HG02759 (cell line): Measurements from ENCODE around the gene NMNAT3.

ENCODE experiments used
- ATAC-seq: cut with Tn5 transposase; IDR thresholded peaks from one replicate; pipeline ENCODE4 v1.9.1; 2021; ENCODE audit warnings: mild to moderate bottlenecking, moderate library complexity; ENCODE audit not compliant: unreplicated experiment

The NMNAT3 gene

DNA sequence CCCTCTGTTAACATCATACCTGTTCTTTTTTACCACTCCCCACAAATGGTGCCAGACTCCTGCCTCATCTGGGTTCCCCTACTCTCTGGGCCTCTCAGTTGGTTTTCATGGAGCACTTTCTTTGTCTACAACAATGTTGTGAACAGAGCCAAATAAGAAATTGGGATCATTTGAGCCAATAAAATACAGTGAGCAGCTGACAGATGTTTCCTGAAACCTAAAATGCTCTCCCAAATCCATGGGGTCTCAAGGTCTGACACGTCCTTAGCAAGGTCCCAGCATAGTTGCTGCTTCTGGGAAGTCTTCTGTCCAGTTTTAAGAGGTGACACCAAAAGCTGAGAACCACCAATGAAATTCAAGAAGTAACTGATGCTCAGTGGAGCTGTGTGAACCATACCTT lies 1.7 kb downstream of the NMNAT3 start:
- ATAC-seq = no peak

DNA sequence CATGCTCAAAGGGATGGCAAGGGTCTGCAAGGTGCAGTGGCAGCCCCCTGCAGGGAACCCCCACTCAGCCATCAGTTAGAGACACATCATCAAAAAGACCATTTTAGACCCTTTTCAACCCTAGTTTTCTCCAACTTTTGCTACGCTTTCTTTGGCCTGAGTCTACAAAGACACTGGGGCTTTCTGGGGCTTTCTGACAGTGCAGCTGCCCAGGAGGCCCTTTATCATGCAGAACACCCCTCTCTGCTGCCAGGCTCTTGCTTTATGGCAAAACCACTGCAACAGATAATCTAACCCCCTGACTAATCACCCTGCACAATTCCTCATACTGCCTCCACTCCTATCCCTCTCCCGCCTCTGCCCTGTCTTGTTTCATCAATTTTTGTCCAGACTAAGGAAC lies 2.4 kb downstream of the NMNAT3 start:
- no peak for ATAC-seq

GRCh38 chr3:139674571-139675260 lies 3.1 kb downstream of the NMNAT3 start:
- no peak for ATAC-seq

- ATAC-seq = no peak
Measured at GRCh38 chr3:139672884-139673283, 4.9 kb downstream of the NMNAT3 start.

GRCh38 chr3:139671863-139672646 lies 5.7 kb downstream of the NMNAT3 start:
- no peak for ATAC-seq

DNA sequence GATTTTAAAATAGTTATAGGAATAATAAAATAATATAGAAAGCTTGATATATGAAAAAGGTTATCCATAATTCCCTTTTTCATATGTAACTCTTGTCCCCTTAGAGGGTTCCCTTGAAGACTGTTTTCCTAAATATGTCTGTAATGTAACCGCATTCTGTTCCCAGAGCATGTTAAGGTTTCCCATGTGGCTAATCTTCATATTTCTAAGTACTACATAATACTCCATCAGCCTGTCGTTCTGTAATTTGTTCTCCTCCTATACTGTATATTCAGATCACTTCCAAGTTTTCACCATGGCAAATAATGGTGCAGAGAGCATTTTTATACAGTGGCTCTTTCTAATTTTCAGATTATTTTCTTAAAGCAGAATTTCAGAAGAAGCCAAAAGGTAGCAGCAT lies 6.7 kb downstream of the NMNAT3 start:
- no peak for ATAC-seq

- no peak for ATAC-seq
Measured at GRCh38 chr3:139670196-139670595, 7.6 kb downstream of the NMNAT3 start.

DNA sequence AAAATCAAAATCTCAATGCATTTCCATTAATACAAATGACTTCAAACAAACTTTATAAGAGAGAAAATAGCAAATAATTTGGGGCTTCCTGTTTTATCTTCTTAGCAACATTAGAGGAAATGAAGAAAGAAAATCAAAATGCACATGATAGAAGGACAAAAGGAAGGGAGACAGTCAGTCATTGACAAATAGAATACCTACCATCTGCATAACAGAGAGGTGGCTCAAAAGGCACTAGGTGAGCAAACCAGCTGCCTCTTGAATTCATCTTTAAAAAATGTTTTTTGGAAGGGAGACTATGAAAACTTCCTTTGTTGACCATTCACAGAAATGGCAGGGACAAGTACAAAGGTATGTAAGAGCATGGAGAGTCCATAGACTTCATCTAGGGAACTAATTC lies 9.4 kb downstream of the NMNAT3 start:
- no peak for ATAC-seq

- ATAC-seq = no peak
Measured at GRCh38 chr3:139664958-139665357, 12.8 kb downstream of the NMNAT3 start.

- ATAC-seq = no peak
Measured at GRCh38 chr3:139660269-139660668, 17.5 kb downstream of the NMNAT3 start.

DNA sequence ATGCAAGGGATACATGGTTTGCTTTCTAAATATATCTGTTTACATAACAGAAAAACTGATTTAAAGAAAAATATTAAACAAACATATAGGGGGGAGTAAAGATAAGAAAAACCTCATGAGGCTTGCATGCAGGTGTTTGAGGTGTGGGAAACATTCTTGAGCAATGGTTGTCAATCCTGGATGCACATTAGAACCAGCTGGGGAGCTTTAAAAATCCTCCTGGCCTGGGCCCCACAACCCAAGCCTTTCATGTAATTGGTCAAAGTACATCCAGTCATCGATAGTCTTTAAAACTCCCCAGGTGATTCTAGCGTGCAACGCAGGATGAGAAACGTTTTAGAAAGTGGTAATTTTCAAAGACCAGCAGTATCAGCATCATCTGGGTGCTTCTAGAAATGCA lies 18.3 kb downstream of the NMNAT3 start:
- no peak for ATAC-seq

DNA sequence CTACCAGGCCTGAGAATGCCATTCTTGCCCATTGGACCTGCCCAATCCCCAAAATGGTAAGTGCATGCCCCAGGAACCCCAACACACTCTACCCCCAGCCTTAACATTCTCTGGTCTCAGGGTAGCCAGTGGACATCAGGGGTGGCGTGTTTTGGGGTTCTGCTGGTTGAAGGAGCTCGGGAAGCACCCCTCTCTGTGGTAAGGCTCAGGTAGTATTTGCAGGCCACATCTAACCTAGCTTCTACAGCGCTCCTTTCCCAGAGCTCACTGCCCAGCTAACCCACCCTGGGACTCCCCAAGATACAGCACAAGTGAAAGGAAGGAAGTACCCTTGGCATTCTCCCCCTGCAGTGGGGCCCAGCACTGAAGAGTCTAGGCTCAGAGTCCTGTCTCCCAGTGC lies 19.8 kb downstream of the NMNAT3 start:
- ATAC-seq = no peak

DNA sequence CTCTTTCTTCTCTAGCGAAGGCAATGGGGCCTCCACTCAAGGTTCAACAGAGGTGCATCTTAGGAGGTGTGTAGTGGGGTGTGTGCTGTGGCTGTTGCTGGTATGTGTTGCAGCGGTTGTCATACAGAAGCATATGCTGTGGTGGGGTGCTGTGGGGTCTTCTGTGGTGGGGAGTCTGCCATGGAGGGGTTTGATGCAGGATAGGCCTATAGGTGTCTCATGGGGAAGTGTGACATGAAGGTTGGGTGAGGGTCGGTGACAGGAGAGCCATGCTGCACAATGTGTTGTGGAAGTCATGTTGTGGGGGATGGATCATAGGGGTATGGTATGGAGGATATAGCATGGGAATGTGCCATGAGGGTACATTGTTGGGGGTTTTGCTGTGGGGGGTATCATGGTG lies 20.3 kb downstream of the NMNAT3 start:
- ATAC-seq = no peak

DNA sequence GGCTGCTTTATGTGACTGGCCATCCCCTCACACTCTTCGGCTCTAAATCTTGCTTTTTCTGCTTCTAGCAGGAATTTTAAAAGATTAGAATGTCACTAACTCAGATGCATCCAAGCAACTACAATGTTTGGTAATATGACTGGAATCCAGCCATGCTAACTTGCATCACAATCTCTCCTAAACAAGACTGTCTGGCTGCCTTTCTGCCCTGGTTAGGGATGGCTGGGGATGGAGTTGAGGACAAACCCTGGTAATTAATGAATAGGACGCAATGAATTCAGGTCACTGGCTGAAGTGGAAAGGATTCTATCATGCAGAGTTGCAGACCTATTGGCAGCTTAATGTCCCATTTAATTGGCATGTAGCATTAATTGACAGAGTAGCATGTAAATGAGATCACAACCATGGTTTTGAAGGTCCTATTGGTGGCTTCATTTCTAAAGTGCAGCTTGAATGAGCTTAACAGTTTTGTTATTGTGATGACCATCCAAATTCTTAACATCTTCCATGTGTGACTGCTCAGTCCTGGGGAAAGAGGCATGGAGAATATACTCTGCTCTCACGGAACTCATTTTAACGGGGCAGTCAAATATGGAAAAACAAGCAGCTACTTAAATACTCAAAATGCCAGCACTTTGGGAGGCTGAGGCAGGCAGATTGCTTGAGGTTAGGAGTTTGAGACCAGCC lies 21.7 kb downstream of the NMNAT3 start:
- ATAC-seq = no peak

- no peak for ATAC-seq
Measured at GRCh38 chr3:139654637-139655365, 23.0 kb downstream of the NMNAT3 start.

GRCh38 chr3:139653582-139653981 lies 24.2 kb downstream of the NMNAT3 start:
- no peak for ATAC-seq

DNA sequence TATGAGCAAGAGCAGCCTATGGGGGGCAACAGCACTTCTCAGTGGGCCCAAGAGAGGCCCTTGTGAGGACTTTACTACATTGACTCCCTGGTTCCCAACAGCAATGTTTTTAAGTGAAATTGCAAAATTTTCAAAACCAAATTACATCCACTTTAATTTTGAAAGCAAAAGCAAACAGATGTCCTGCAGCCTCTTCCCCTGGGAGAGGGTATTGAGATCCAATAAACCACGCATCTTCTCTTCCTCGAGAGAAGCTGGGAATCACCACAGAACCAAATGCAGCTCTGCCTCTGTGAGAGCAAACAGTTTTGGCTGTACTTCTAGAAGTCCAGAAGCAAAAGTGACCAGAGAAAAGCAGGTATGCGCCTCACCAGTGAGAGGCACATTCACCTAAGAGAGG lies 25.2 kb downstream of the NMNAT3 start:
- ATAC-seq = no peak

- ATAC-seq = no peak
Measured at GRCh38 chr3:139647866-139648435, 29.8 kb downstream of the NMNAT3 start.

DNA sequence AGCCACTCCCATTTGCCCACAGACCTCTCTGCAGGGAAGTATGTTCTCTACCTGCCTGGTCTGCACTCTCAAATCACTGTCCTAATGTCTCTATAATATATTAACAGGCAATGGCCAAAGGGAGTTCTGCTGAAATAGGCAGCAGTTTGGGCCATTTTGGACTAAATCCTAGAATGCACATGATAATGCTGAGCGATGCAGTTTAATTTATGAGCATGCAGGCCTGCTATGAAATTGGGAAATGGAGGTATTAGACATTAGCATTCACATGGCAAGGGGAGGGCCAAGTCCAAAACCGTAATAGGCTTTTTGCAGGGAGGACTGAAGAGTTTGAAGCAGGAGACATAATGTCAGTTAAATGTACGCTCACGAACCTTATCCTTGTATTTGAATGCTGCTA lies 31.3 kb downstream of the NMNAT3 start:
- ATAC-seq = no peak

- no peak for ATAC-seq
Measured at GRCh38 chr3:139642996-139643395, 34.8 kb downstream of the NMNAT3 start.

GRCh38 chr3:139640456-139640855 lies 37.3 kb downstream of the NMNAT3 start:
- ATAC-seq = no peak
